ENCODE results near the gene MTF2. TPM values are rescaled to one million over a fixed set of nuclear protein-coding genes. Genes with fewer than 3 reads are reported as not detected.
"Not testable (repeated sequence)": the region's sequence is repeated elsewhere in the genome, so short reads cannot be mapped to it uniquely, and the experiment has no call there.

MTF2 gene
- total and polyA plus RNA-seq, 2 experiments from 2014 or later = 37.9 to 70.9 TPM

DNA sequence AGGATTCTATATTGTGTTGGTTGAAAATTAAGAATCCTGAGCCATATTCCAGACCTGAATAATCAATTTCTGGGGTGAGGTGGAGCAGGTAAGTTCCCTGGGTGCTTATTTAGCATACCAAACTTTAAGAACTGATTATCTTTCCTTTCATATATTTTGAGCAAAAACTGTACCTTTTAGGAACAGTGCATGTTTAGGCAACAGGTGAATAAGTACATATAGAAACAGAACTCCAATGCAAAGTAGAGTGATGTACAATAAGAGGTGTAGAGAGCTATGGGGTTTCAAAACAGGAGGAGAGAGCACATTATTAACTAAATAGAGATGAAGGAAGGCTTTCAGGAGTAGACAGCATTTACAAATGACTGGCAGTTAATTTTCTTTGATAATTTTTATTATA is 72.4 kb downstream of the MTF2 start:
- no peak overlapping the region for H3K4me3 ChIP-seq
- H3K4me1 ChIP-seq (ENCODE audit: low read depth) = peaks cover 4% of the 10 kb centered on the region
- no peaks in the 10 kb centered on the region for H3K9me3 ChIP-seq (ENCODE audit: low read depth)
- no peak overlapping the region for H3K27ac ChIP-seq
- DNase-seq (ENCODE audit: low read depth in 1 of 2, low spot score in 1 of 2) = no peak
- TF ChIP-seq, protein P1, sequence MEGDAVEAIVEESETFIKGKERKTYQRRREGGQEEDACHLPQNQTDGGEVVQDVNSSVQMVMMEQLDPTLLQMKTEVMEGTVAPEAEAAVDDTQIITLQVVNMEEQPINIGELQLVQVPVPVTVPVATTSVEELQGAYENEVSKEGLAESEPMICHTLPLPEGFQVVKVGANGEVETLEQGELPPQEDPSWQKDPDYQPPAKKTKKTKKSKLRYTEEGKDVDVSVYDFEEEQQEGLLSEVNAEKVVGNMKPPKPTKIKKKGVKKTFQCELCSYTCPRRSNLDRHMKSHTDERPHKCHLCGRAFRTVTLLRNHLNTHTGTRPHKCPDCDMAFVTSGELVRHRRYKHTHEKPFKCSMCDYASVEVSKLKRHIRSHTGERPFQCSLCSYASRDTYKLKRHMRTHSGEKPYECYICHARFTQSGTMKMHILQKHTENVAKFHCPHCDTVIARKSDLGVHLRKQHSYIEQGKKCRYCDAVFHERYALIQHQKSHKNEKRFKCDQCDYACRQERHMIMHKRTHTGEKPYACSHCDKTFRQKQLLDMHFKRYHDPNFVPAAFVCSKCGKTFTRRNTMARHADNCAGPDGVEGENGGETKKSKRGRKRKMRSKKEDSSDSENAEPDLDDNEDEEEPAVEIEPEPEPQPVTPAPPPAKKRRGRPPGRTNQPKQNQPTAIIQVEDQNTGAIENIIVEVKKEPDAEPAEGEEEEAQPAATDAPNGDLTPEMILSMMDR (IDR thresholded peaks at IDR 0.05; ENCODE audit: low read depth, low read length) = no peak
- peaks cover 23% of the 10 kb centered on the region for H3K36me3 ChIP-seq
- H3K27me3 ChIP-seq = no peaks in the 10 kb centered on the region

DNA sequence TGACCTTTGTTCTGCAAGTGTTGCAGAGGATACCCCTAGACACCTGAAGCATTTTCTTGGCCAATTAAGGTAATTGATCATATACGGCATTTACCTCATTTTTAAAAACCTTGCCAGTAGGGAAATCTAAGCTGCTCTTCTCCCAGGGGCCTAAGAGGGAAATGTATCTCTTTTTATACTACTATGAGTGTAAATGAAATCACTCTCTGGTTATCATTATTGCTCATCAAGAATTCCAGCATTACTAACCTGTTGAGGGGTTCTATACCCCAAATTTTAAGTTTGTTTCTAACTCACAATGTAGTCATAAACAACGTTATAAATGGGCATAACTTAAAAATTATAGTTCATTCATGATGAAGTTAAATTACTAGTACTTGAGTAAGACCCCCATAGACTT is 73.8 kb downstream of the MTF2 start:
- no peak overlapping the region for H3K27ac ChIP-seq
- no peak for DNase-seq (ENCODE audit: low read depth in 1 of 2, low spot score in 1 of 2)
- H3K9me3 ChIP-seq (ENCODE audit: low read depth) = no peaks in the 10 kb centered on the region
- H3K27me3 ChIP-seq = no peaks in the 10 kb centered on the region
- H3K4me1 ChIP-seq (ENCODE audit: low read depth) = no peaks in the 10 kb centered on the region
- no peak overlapping the region for H3K4me3 ChIP-seq
- TF ChIP-seq, protein P1 (IDR thresholded peaks at IDR 0.05; ENCODE audit: low read depth, low read length) = no peak
- H3K36me3 ChIP-seq = peaks cover 23% of the 10 kb centered on the region

DNA sequence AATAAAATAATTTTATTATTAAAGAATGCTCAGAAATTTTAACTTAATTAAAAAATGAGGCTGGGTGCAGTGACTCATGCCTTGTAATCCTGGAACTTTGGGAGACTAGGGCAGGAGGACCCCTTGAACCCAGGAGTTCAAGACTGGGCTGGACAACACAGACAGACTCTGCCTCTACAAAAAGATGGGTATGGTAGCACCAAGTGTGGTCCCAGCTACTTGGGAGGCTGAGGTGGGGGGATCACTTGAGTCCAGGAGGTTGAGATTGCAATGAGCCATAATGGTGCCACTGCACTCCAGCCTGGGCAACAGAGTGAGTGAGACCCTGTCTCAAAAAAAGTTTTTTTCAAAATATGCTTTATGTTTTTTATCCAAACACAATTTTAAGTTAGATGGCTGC is 75.8 kb downstream of the MTF2 start:
- peaks cover 23% of the 10 kb centered on the region for H3K36me3 ChIP-seq
- no peak overlapping the region for H3K4me3 ChIP-seq
- H3K9me3 ChIP-seq (ENCODE audit: low read depth) = no peaks in the 10 kb centered on the region
- no peaks in the 10 kb centered on the region for H3K27me3 ChIP-seq
- H3K4me1 ChIP-seq (ENCODE audit: low read depth) = no peaks in the 10 kb centered on the region
- TF ChIP-seq, protein P1 (IDR thresholded peaks at IDR 0.05; ENCODE audit: low read depth, low read length) = no peak
- DNase-seq (ENCODE audit: low read depth in 1 of 2, low spot score in 1 of 2) = no peak
- H3K27ac ChIP-seq = no peak overlapping the region

DNA sequence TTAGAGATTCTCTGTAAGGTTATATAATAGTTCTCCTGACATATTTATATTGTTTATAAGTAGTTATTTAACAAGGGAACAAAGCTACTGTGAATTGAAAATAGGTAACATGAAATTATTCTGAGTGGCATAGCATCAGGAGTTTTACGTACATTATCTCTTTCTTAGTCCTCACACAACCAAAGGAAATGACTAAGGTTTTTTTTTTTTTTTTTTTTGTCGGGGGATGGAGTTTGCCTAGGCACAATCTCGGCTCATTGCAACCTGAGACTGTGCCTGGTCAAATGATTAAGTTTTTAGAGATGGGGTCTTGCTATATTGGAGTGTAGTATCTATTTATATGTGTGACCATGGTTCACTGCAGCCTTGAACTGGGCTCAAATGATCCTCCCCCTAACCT is 76.3 kb downstream of the MTF2 start:
- peaks cover 23% of the 10 kb centered on the region for H3K36me3 ChIP-seq

DNA sequence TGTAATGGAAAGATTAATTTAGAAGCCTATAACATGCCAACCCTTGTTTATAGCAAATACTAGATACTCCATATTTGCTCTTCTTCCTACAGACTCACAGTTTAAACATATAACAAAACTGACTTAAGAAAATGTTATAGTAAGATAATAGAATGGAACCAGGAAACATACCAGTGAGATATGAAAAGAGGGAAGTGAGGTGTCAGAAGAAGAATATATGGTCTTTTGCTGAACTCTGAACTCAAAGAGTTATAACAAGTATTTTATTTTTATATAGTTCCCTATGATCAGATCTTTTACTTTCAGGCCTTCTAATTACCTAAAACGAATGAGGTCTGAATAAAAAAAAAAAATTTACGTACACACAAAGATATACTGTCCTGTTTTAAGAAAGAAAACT is 80.3 kb downstream of the MTF2 start:
- Histone ChIP-seq H3K27ac (no peak overlapping the region), H3K27me3 (no peaks in the 10 kb centered on the region), H3K9me3 (ENCODE audit: low read depth) (no peaks in the 10 kb centered on the region), H3K4me3 (no peak overlapping the region), H3K36me3 (peaks cover 17% of the 10 kb centered on the region), H3K4me1 (ENCODE audit: low read depth) (peaks cover 5% of the 10 kb centered on the region)
- TF ChIP-seq, protein P1 (IDR thresholded peaks at IDR 0.05; ENCODE audit: low read depth, low read length) = no peak
- DNase-seq (ENCODE audit: low read depth in 1 of 2, low spot score in 1 of 2) = no peak

More for the DNA sequence above, 76.3 kb downstream of the MTF2 start:
- TF ChIP-seq, protein P1 (IDR thresholded peaks at IDR 0.05; ENCODE audit: low read depth, low read length) = no peak
- DNase-seq (ENCODE audit: low read depth in 1 of 2, low spot score in 1 of 2) = no peak
- Histone ChIP-seq H3K4me3 (no peak overlapping the region), H3K27me3 (no peaks in the 10 kb centered on the region), H3K27ac (no peak overlapping the region), H3K4me1 (ENCODE audit: low read depth) (no peaks in the 10 kb centered on the region), H3K9me3 (ENCODE audit: low read depth) (no peaks in the 10 kb centered on the region)

DNA sequence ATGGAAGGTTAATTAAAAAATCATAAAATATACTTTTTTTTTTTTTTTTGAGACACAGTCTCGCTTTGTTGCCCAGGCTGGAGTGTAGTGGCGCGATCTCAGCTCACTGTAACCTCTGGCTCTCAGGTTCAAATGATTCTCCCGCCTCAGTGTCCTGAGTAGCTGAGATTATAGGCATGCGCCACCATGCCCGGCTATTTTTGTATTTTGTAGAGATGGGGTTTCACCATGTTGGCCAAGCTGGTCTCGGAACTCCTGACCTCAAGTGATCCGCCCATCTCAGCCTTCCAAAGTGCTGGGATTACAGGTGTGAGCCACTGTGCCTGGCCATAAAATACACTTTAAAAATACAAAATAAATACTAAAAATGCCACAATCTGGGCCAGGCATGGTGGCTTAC is 84.2 kb downstream of the MTF2 start:
- not testable (repeated sequence) for DNase-seq (ENCODE audit: low read depth in 1 of 2, low spot score in 1 of 2); H3K27me3 ChIP-seq; H3K9me3 ChIP-seq (ENCODE audit: low read depth); H3K36me3 ChIP-seq; H3K4me1 ChIP-seq (ENCODE audit: low read depth); H3K4me3 ChIP-seq; H3K27ac ChIP-seq
